Hematopoietic multipotent progenitor cell treated with erythropoietin and hydrocortisone succinate and interleukin-3 and kit ligand, for 8 days (in vitro differentiated cells): ENCODE data around the gene CCDC7.
A peak's percentile ranks its signal among the peaks of the same experiment; 100 is the strongest.
"Not testable (repeated sequence)": the region's sequence is repeated elsewhere in the genome, so short reads cannot be mapped to it uniquely, and the experiment has no call there.

Experiments used
- DNase-seq: peaks from one replicate; pipeline ENCODE4 v3.0.0-alpha.2; 2015

The CCDC7 gene

GRCh38 chr10:32459051-32459698, 13.2 kb downstream of the CCDC7 start:
- DNase-seq = no peak

- no peak for DNase-seq
Measured at GRCh38 chr10:32461203-32461602, 15.3 kb downstream of the CCDC7 start.

- no peak for DNase-seq
Measured at GRCh38 chr10:32471232-32471631, 25.3 kb downstream of the CCDC7 start.

GRCh38 chr10:32477499-32477898, 31.6 kb downstream of the CCDC7 start:
- no peak for DNase-seq

- no peak for DNase-seq
Measured at GRCh38 chr10:32481606-32482005, 35.7 kb downstream of the CCDC7 start.

GRCh38 chr10:32483019-32483502, 37.1 kb downstream of the CCDC7 start:
- DNase-seq = not testable (repeated sequence)

GRCh38 chr10:32488038-32488437, 42.1 kb downstream of the CCDC7 start:
- DNase-seq = not testable (repeated sequence)

GRCh38 chr10:32489158-32489557, 43.2 kb downstream of the CCDC7 start:
- DNase-seq = no peak

GRCh38 chr10:32489901-32490300, 44.0 kb downstream of the CCDC7 start:
- DNase-seq = peak; percentile 22

GRCh38 chr10:32494562-32494961, 48.6 kb downstream of the CCDC7 start:
- DNase-seq = not testable (repeated sequence)

- not testable (repeated sequence) for DNase-seq
Measured at GRCh38 chr10:32500136-32500535, 54.2 kb downstream of the CCDC7 start.

GRCh38 chr10:32501906-32502305, 56.0 kb downstream of the CCDC7 start:
- no peak for DNase-seq

- DNase-seq = not testable (repeated sequence)
Measured at GRCh38 chr10:32505762-32506420, 60.0 kb downstream of the CCDC7 start.

- DNase-seq = no peak
Measured at GRCh38 chr10:32511599-32511998, 65.7 kb downstream of the CCDC7 start.

GRCh38 chr10:32516567-32517495, 70.9 kb downstream of the CCDC7 start:
- DNase-seq = no peak

GRCh38 chr10:32530231-32530630, 84.3 kb downstream of the CCDC7 start:
- no peak for DNase-seq

- DNase-seq = no peak
Measured at GRCh38 chr10:32538256-32538655, 92.3 kb downstream of the CCDC7 start.

- no peak for DNase-seq
Measured at GRCh38 chr10:32540691-32541470, 94.9 kb downstream of the CCDC7 start.

- DNase-seq = no peak
Measured at GRCh38 chr10:32548208-32548607, 102.3 kb downstream of the CCDC7 start.

- no peak for DNase-seq
Measured at GRCh38 chr10:32556783-32557395, 110.9 kb downstream of the CCDC7 start.

- DNase-seq = not testable (repeated sequence)
Measured at GRCh38 chr10:32562695-32563094, 116.8 kb downstream of the CCDC7 start.

- no peak for DNase-seq
Measured at GRCh38 chr10:32577448-32577847, 131.5 kb downstream of the CCDC7 start.
